Measurements from ENCODE around the gene C13orf46. TPM values are rescaled to one million over a fixed set of nuclear protein-coding genes. Genes with fewer than 3 reads are reported as not detected.

Gene C13orf46
- total RNA-seq, 1 donor from 2014 or later, result 0.37 TPM

Other genes starting within 250 kb of the C13orf46 start
- 12.1 TPM for gene TMEM255B, start 214.8 kb downstream of the C13orf46 start, total RNA-seq
- gene GAS6, start 110.0 kb downstream of the C13orf46 start, total RNA-seq, result 210 TPM
- 12.3 TPM for gene RASA3, start 158.5 kb upstream of the C13orf46 start, total RNA-seq
- gene CFAP97D2, start 205.2 kb upstream of the C13orf46 start, total RNA-seq, result not detected